Colonic mucosa (tissue), 4 donors: ENCODE measurements around the gene RBM34. TPM values are rescaled to one million over a fixed set of nuclear protein-coding genes. Genes with fewer than 3 reads are reported as not detected.

ENCODE experiments used
- DNase-seq: peaks from one replicate; pipeline ENCODE4 v3.0.0-alpha.2; 2020
- H3K27ac ChIP-seq: fragments of 200-600 bp; one replicate; pipeline ENCODE4 v1.8.0; 2021
- H3K27me3 ChIP-seq: fragments of 200-600 bp; one replicate; pipeline ENCODE4 v1.8.0; 2021
- H3K36me3 ChIP-seq: fragments of 200-600 bp; one replicate; pipeline ENCODE4 v1.8.0; 2021
- H3K4me1 ChIP-seq: fragments of 200-600 bp; one replicate; pipeline ENCODE4 v1.8.0; 2021; ENCODE audit warnings: mild to moderate bottlenecking
- H3K4me3 ChIP-seq: fragments of 200-600 bp; one replicate; pipeline ENCODE4 v1.8.0; 2021
- H3K9ac ChIP-seq, 2 donors: one replicate each; pipeline ENCODE4 v1.7.0; 2013; ENCODE audit warnings: control low read depth in 2 of 2, low read depth in 2 of 2, low read length in 2 of 2
- H3K9me3 ChIP-seq: fragments of 200-600 bp; one replicate; pipeline ENCODE4 v1.8.0; 2021
- intact Hi-C: fragments of 100-400 bp; cut with DNase I; formaldehyde crosslinking; loops from one replicate; pipeline ENCODE4 v1.14.1; 2022
- total RNA-seq, 2 donors: library from RNA; stranded (reverse); fragmentation: NEBNext Ultra II Directional in 1 of 2; extraction: Animal tissue kit (Norgen Biotek cat#: 25700) in 1 of 2; gene quantifications; one replicate each; pipeline ENCODE4 v1.2.1, GENCODE V29; 2021
- TF ChIP-seq, protein P1 (sequence below): fragments of 200-600 bp; IDR thresholded peaks from one replicate; pipeline ENCODE4 v1.8.0; 2022; ENCODE audit warnings: antibody characterized with exemption, mild to moderate bottlenecking
- donor health status: healthy.
- donor health status: DM: no; HTN: no; CAD: no.
- donor health status: DM: no; HTN: no; CAD: no.

The RBM34 gene
- total RNA-seq, 2 donors from 2014 or later = 59.8 to 61.2 TPM

- TF ChIP-seq, protein P1, sequence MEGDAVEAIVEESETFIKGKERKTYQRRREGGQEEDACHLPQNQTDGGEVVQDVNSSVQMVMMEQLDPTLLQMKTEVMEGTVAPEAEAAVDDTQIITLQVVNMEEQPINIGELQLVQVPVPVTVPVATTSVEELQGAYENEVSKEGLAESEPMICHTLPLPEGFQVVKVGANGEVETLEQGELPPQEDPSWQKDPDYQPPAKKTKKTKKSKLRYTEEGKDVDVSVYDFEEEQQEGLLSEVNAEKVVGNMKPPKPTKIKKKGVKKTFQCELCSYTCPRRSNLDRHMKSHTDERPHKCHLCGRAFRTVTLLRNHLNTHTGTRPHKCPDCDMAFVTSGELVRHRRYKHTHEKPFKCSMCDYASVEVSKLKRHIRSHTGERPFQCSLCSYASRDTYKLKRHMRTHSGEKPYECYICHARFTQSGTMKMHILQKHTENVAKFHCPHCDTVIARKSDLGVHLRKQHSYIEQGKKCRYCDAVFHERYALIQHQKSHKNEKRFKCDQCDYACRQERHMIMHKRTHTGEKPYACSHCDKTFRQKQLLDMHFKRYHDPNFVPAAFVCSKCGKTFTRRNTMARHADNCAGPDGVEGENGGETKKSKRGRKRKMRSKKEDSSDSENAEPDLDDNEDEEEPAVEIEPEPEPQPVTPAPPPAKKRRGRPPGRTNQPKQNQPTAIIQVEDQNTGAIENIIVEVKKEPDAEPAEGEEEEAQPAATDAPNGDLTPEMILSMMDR = no peak
- Histone ChIP-seq H3K36me3 (peaks cover 7% of the 10 kb centered on the region), H3K9ac (no peak overlapping the region), H3K27ac (no peak overlapping the region), H3K4me3 (no peak overlapping the region), H3K27me3 (no peaks in the 10 kb centered on the region), H3K4me1 (no peaks in the 10 kb centered on the region), H3K9me3 (no peaks in the 10 kb centered on the region)
- intact Hi-C loops = no loop called here
- DNase-seq = no peak
Observed at GRCh38 chr1:235139315-235139714, 21.7 kb downstream of the RBM34 start.

- H3K27me3 ChIP-seq = no peaks in the 10 kb centered on the region
- TF ChIP-seq, protein P1 = no peak
- no peak overlapping the region for H3K27ac ChIP-seq
- DNase-seq = no peak
- no peaks in the 10 kb centered on the region for H3K4me1 ChIP-seq
- peaks cover 7% of the 10 kb centered on the region for H3K36me3 ChIP-seq
- H3K9ac ChIP-seq = no peak overlapping the region
- no peaks in the 10 kb centered on the region for H3K9me3 ChIP-seq
- no peak overlapping the region for H3K4me3 ChIP-seq
- intact Hi-C loops = no loop called here
Observed at GRCh38 chr1:235138821-235139220, 22.2 kb downstream of the RBM34 start.

GRCh38 chr1:235136111-235136510 lies 24.9 kb downstream of the RBM34 start:
- Histone ChIP-seq H3K27me3 (no peaks in the 10 kb centered on the region), H3K36me3 (peaks cover 7% of the 10 kb centered on the region), H3K27ac (no peak overlapping the region), H3K4me1 (no peaks in the 10 kb centered on the region), H3K9ac (no peak overlapping the region), H3K4me3 (no peak overlapping the region), H3K9me3 (no peaks in the 10 kb centered on the region)
- intact Hi-C loops = no loop called here
- TF ChIP-seq, protein P1 = no peak
- DNase-seq = no peak

DNA sequence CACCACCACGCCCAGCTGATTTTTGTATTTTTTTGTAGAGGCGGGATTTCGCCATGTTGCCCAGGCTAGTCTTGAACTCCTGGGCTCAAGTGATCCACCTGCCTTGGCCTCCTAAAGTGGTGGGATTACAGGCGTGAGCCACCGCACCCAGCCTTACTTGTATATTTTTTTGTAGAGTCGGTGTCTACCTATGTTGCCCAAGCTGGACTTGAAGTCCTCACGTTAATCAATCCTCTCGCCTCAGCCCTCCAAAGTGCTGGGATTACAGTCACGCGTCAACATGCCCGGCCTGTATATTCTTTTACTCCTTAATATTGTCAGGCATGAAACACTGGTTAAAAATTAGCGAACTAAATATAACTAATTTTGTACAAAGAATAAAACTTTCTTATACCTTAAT lies 26.9 kb downstream of the RBM34 start:
- Histone ChIP-seq H3K4me1 (no peaks in the 10 kb centered on the region), H3K36me3 (peaks cover 7% of the 10 kb centered on the region), H3K9ac (no peak overlapping the region), H3K4me3 (no peak overlapping the region), H3K27me3 (no peaks in the 10 kb centered on the region), H3K9me3 (no peaks in the 10 kb centered on the region), H3K27ac (no peak overlapping the region)
- intact Hi-C loops = no loop called here
- TF ChIP-seq, protein P1 = no peak
- no peak for DNase-seq

GRCh38 chr1:235133086-235133485 lies 28.0 kb downstream of the RBM34 start:
- H3K36me3 ChIP-seq = peaks cover 7% of the 10 kb centered on the region
- no peaks in the 10 kb centered on the region for H3K9me3 ChIP-seq
- H3K4me1 ChIP-seq = no peaks in the 10 kb centered on the region
- H3K27ac ChIP-seq = no peak overlapping the region
- intact Hi-C loops = no loop called here
- TF ChIP-seq, protein P1 = no peak
- H3K27me3 ChIP-seq = no peaks in the 10 kb centered on the region
- DNase-seq = no peak
- H3K9ac ChIP-seq = no peak overlapping the region
- H3K4me3 ChIP-seq = no peak overlapping the region

GRCh38 chr1:235131961-235132360 lies 29.1 kb downstream of the RBM34 start:
- no peak overlapping the region for H3K9ac ChIP-seq
- H3K9me3 ChIP-seq = no peaks in the 10 kb centered on the region
- TF ChIP-seq, protein P1 = no peak
- H3K27me3 ChIP-seq = no peaks in the 10 kb centered on the region
- intact Hi-C loops = no loop called here
- H3K27ac ChIP-seq = no peak overlapping the region
- no peak overlapping the region for H3K4me3 ChIP-seq
- peaks cover 7% of the 10 kb centered on the region for H3K36me3 ChIP-seq
- DNase-seq = no peak
- H3K4me1 ChIP-seq = no peaks in the 10 kb centered on the region
